K562 (cell line): ENCODE measurements around the gene C14orf180.

Source experiments
- GABPA ChIP-seq: fragments of 200-800 bp; sonication (Bioruptor generic); conservative IDR thresholded peaks from 2 replicates; pipeline ENCODE4 v1.6.1; 2016; ENCODE audit warnings: low read depth, missing genetic modification characterization, missing compliant biosample characterization
- TF ChIP-seq, protein P1 (sequence below), 3 experiments: IDR thresholded peaks in 2 of 3; conservative IDR thresholded peaks in 1 of 3; 2 replicates each; pipeline ENCODE4 v1.5.1; 2011 to 2012; ENCODE audit warnings: low read length in 3 of 3, mild to moderate bottlenecking in 3 of 3, control low read depth in 2 of 3, improper control_type of control experiment in 1 of 3, inconsistent platforms in 1 of 3, low read depth in 1 of 3, mixed read lengths in 1 of 3, moderate library complexity in 1 of 3; ENCODE audit not compliant: insufficient read depth in 2 of 3

DNA sequence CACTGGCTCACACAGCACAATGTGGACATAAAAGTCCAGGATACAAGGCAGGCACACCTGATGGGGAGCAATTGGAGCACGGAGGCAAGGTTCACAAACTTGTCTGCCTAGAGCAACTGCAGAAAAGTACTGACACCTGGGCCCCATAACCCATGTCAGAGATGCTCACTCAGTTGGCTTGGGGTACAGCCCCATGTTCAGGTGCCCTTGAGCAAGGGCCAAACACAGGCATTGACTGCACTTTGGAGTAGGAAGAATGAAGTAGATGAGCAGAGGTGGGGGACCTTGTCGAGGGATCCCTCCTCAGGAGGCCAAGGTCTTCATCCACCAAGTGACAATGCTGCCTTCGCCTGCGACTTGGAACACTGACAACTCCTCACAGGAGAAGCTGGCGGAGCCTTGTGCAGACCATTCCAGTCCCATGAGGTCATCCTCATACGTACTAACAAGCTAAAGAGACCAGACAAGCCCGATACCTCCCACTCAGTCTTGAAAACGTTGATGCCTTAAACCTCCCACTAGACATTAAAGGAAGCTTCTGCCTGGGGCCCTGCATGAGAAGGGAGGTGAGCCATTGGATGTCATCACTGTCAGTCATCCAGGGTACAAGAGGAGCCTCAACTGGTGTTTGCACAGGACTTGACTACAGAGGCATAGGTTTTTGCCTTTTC lies 42.5 kb upstream of the C14orf180 start:
- TF ChIP-seq, protein P1, sequence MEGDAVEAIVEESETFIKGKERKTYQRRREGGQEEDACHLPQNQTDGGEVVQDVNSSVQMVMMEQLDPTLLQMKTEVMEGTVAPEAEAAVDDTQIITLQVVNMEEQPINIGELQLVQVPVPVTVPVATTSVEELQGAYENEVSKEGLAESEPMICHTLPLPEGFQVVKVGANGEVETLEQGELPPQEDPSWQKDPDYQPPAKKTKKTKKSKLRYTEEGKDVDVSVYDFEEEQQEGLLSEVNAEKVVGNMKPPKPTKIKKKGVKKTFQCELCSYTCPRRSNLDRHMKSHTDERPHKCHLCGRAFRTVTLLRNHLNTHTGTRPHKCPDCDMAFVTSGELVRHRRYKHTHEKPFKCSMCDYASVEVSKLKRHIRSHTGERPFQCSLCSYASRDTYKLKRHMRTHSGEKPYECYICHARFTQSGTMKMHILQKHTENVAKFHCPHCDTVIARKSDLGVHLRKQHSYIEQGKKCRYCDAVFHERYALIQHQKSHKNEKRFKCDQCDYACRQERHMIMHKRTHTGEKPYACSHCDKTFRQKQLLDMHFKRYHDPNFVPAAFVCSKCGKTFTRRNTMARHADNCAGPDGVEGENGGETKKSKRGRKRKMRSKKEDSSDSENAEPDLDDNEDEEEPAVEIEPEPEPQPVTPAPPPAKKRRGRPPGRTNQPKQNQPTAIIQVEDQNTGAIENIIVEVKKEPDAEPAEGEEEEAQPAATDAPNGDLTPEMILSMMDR (IDR thresholded peaks at IDR 0.05 in 2 of 3, conservative IDR thresholded peaks at IDR 0.05 in 1 of 3; ENCODE audit: insufficient read depth in 2 of 3, low read depth in 1 of 3, low read length in 3 of 3), result no peak
- no peak for TF ChIP-seq GABPA (tag)
